Measurements from ENCODE around the gene SKOR1.

DNA sequence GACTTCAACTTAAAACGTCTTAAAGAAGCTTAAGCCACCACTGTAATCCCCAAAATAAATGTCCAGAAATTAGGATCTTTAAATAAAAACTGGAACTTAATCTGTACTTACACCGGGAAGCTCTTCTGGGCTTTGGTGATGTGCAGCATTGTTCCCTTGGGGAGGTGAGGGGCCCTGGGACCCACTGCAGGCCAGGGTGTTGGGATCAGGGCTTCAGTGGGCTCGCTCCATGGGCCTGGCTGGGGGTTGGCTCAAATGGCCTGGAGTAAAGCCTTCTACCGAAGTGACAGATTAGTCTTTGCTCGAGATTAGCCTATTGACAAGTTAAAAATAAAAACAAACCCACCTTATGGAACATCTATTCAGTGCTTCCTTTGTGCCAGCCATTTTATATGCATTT lies 20.7 kb downstream of the SKOR1 start:
- no peak for TF ChIP-seq EZH2 (IDR thresholded peaks at IDR 0.05; ENCODE audit: insufficient read depth, poor library complexity, severe bottlenecking)
- no peak for TF ChIP-seq EZH2phosphoT487 (IDR thresholded peaks at IDR 0.05; ENCODE audit: insufficient read depth, low read depth)

Measured in GM23248 (cell line).